C4-2B (cell line): ENCODE data around the gene IL17REL.

Source experiments
- CTCF ChIP-seq: fragments of 450-650 bp; conservative IDR thresholded peaks from 2 replicates; pipeline ENCODE4 v1.5.1; 2017; ENCODE audit warnings: mild to moderate bottlenecking
- ZFX ChIP-seq: fragments of 450-650 bp; IDR thresholded peaks from 2 replicates; pipeline ENCODE4 v1.6.1; 2017

- no peak for TF ChIP-seq CTCF
- TF ChIP-seq ZFX, result no peak
These were observed 11.0 kb downstream of the IL17REL start for GRCh38 chr22:50001388-50002231.
